Left renal pelvis (tissue), 4 donors: ENCODE results near the gene KRT28. TPM values are rescaled to one million over a fixed set of nuclear protein-coding genes. Genes with fewer than 3 reads are reported as not detected.
A peak's percentile ranks its signal among the peaks of the same experiment; 100 is the strongest.
"Not testable (repeated sequence)": the region's sequence is repeated elsewhere in the genome, so short reads cannot be mapped to it uniquely, and the experiment has no call there.

Experiments used
- DNase-seq, 4 donors: peaks; one replicate each; pipeline ENCODE4 v3.0.0-alpha.2; 2013; ENCODE audit warnings: low read depth in 4 of 4, low spot score in 3 of 4
- polyA plus RNA-seq, 4 donors: library from polyadenylated mRNA; unstranded; fragments of 120-200 nt; gene quantifications; one replicate each; pipeline ENCODE4 v1.2.1, GENCODE V29; 2013; ENCODE audit not compliant: insufficient read length in 4 of 4

KRT28 gene
- polyA plus RNA-seq, 4 donors: 0.19 TPM; not detected in 3

- no peak for DNase-seq
Observed at GRCh38 chr17:40819528-40820125, 19.9 kb upstream of the KRT28 start.

- peak in 3 of 4 donors; percentile 52 to 65 (median 55) for DNase-seq
Observed at GRCh38 chr17:40818733-40819527, 19.2 kb upstream of the KRT28 start.

- DNase-seq: no peak
Observed at GRCh38 chr17:40818343-40818732, 18.6 kb upstream of the KRT28 start.

GRCh38 chr17:40817103-40817682, 17.4 kb upstream of the KRT28 start:
- DNase-seq: no peak

GRCh38 chr17:40816569-40816968, 16.8 kb upstream of the KRT28 start:
- DNase-seq: no peak

GRCh38 chr17:40815381-40815780, 15.6 kb upstream of the KRT28 start:
- no peak for DNase-seq

- DNase-seq: not testable (repeated sequence)
Observed at GRCh38 chr17:40814657-40815056, 14.9 kb upstream of the KRT28 start.

GRCh38 chr17:40813804-40814203, 14.0 kb upstream of the KRT28 start:
- no peak for DNase-seq

- no peak for DNase-seq
Observed at GRCh38 chr17:40812639-40813038, 12.9 kb upstream of the KRT28 start.

GRCh38 chr17:40810494-40810893, 10.7 kb upstream of the KRT28 start:
- DNase-seq: no peak

GRCh38 chr17:40809721-40810421, 10.1 kb upstream of the KRT28 start:
- no peak for DNase-seq

- no peak for DNase-seq
Observed at GRCh38 chr17:40806131-40806530, 6.4 kb upstream of the KRT28 start.

- DNase-seq: no peak
Observed at GRCh38 chr17:40803617-40804082, 3.9 kb upstream of the KRT28 start.

- DNase-seq: no peak
Observed at GRCh38 chr17:40801157-40801556, 1.4 kb upstream of the KRT28 start.

- no peak for DNase-seq
Observed at GRCh38 chr17:40800381-40800780, 622 bp upstream of the KRT28 start.

GRCh38 chr17:40796846-40797245, 2.9 kb downstream of the KRT28 start:
- no peak for DNase-seq

- no peak for DNase-seq
Observed at GRCh38 chr17:40795019-40795667, 4.6 kb downstream of the KRT28 start.

GRCh38 chr17:40794466-40794865, 5.3 kb downstream of the KRT28 start:
- DNase-seq: no peak

GRCh38 chr17:40793832-40794231, 5.9 kb downstream of the KRT28 start:
- no peak for DNase-seq

- DNase-seq: peak in 2 of 4 donors; percentile 21 to 24
Observed at GRCh38 chr17:40791787-40792436, 7.8 kb downstream of the KRT28 start.
